ENCODE measurements around the gene SUPT3H. TPM values are rescaled to one million over a fixed set of nuclear protein-coding genes. Genes with fewer than 3 reads are reported as not detected.

Gene SUPT3H
- polyA plus RNA-seq, 1 donor = 12.0 TPM

GRCh38 chr6:44854712-44855443 is 522.9 kb downstream of the SUPT3H start:
- peak overlapping the region; percentile 9 for H3K27ac ChIP-seq (ENCODE audit: low read length)
- peak; percentile 31 to 63 for DNase-seq
- no peaks in the 10 kb centered on the region for H3K36me3 ChIP-seq (ENCODE audit: control insufficient read depth, insufficient read depth, low read length)
- no peak overlapping the region for H3K4me3 ChIP-seq (ENCODE audit: low read length)
- WGBS (ENCODE audit: insufficient coverage, low lambda C conversion rate) = no CpG with 5 or more reads among the region's 2 CpGs
- H3K4me1 ChIP-seq (ENCODE audit: control insufficient read depth, insufficient read depth, low read length) = peaks cover 24% of the 10 kb centered on the region
- no peaks in the 10 kb centered on the region for H3K27me3 ChIP-seq (ENCODE audit: control insufficient read depth, insufficient read depth, low read length)
- H3K9me3 ChIP-seq (ENCODE audit: control insufficient read depth, low read depth, low read length) = no peaks in the 10 kb centered on the region

- H3K4me3 ChIP-seq (ENCODE audit: low read length) = no peak overlapping the region
- H3K4me1 ChIP-seq (ENCODE audit: control insufficient read depth, insufficient read depth, low read length) = peaks cover 26% of the 10 kb centered on the region
- H3K27ac ChIP-seq (ENCODE audit: low read length) = no peak overlapping the region
- H3K27me3 ChIP-seq (ENCODE audit: control insufficient read depth, insufficient read depth, low read length) = no peaks in the 10 kb centered on the region
- no peaks in the 10 kb centered on the region for H3K36me3 ChIP-seq (ENCODE audit: control insufficient read depth, insufficient read depth, low read length)
- no peak for DNase-seq
- no CpG with 5 or more reads among the region's 1 CpG for WGBS (ENCODE audit: insufficient coverage, low lambda C conversion rate)
- H3K9me3 ChIP-seq (ENCODE audit: control insufficient read depth, low read depth, low read length) = no peaks in the 10 kb centered on the region
These were observed 526.6 kb downstream of the SUPT3H start for GRCh38 chr6:44851176-44851575.

GRCh38 chr6:44850312-44850711 is 527.4 kb downstream of the SUPT3H start:
- Histone ChIP-seq H3K9me3 (ENCODE audit: control insufficient read depth, low read depth, low read length) (no peaks in the 10 kb centered on the region), H3K4me1 (ENCODE audit: control insufficient read depth, insufficient read depth, low read length) (peaks cover 21% of the 10 kb centered on the region), H3K27ac (ENCODE audit: low read length) (no peak overlapping the region), H3K27me3 (ENCODE audit: control insufficient read depth, insufficient read depth, low read length) (no peaks in the 10 kb centered on the region), H3K4me3 (ENCODE audit: low read length) (no peak overlapping the region), H3K36me3 (ENCODE audit: control insufficient read depth, insufficient read depth, low read length) (no peaks in the 10 kb centered on the region)
- DNase-seq = no peak

GRCh38 chr6:44849806-44850205 is 527.9 kb downstream of the SUPT3H start:
- Histone ChIP-seq H3K27ac (ENCODE audit: low read length) (no peak overlapping the region), H3K4me1 (ENCODE audit: control insufficient read depth, insufficient read depth, low read length) (peaks cover 19% of the 10 kb centered on the region), H3K9me3 (ENCODE audit: control insufficient read depth, low read depth, low read length) (no peaks in the 10 kb centered on the region), H3K36me3 (ENCODE audit: control insufficient read depth, insufficient read depth, low read length) (no peaks in the 10 kb centered on the region), H3K27me3 (ENCODE audit: control insufficient read depth, insufficient read depth, low read length) (no peaks in the 10 kb centered on the region), H3K4me3 (ENCODE audit: low read length) (no peak overlapping the region)
- DNase-seq = no peak
- WGBS (ENCODE audit: insufficient coverage, low lambda C conversion rate) = no CpG with 5 or more reads among the region's 1 CpG

- H3K27ac ChIP-seq (ENCODE audit: low read length) = no peak overlapping the region
- peaks cover 6% of the 10 kb centered on the region for H3K4me1 ChIP-seq (ENCODE audit: control insufficient read depth, insufficient read depth, low read length)
- H3K4me3 ChIP-seq (ENCODE audit: low read length) = no peak overlapping the region
- no peak for DNase-seq
- WGBS (ENCODE audit: insufficient coverage, low lambda C conversion rate) = no CpG with 5 or more reads among the region's 3 CpGs
- no peaks in the 10 kb centered on the region for H3K9me3 ChIP-seq (ENCODE audit: control insufficient read depth, low read depth, low read length)
- no peaks in the 10 kb centered on the region for H3K27me3 ChIP-seq (ENCODE audit: control insufficient read depth, insufficient read depth, low read length)
- no peaks in the 10 kb centered on the region for H3K36me3 ChIP-seq (ENCODE audit: control insufficient read depth, insufficient read depth, low read length)
These were observed 534.0 kb downstream of the SUPT3H start for GRCh38 chr6:44843734-44844133.

- peaks cover 6% of the 10 kb centered on the region for H3K4me1 ChIP-seq (ENCODE audit: control insufficient read depth, insufficient read depth, low read length)
- H3K27me3 ChIP-seq (ENCODE audit: control insufficient read depth, insufficient read depth, low read length) = no peaks in the 10 kb centered on the region
- H3K36me3 ChIP-seq (ENCODE audit: control insufficient read depth, insufficient read depth, low read length) = no peaks in the 10 kb centered on the region
- no peaks in the 10 kb centered on the region for H3K9me3 ChIP-seq (ENCODE audit: control insufficient read depth, low read depth, low read length)
- no peak overlapping the region for H3K27ac ChIP-seq (ENCODE audit: low read length)
- no peak for DNase-seq
- no peak overlapping the region for H3K4me3 ChIP-seq (ENCODE audit: low read length)
- WGBS (ENCODE audit: insufficient coverage, low lambda C conversion rate) = 100% methylated on average over 1 of the region's 3 CpGs
These were observed 535.1 kb downstream of the SUPT3H start for GRCh38 chr6:44842616-44843015.

- peaks cover 6% of the 10 kb centered on the region for H3K4me1 ChIP-seq (ENCODE audit: control insufficient read depth, insufficient read depth, low read length)
- H3K4me3 ChIP-seq (ENCODE audit: low read length) = no peak overlapping the region
- H3K27me3 ChIP-seq (ENCODE audit: control insufficient read depth, insufficient read depth, low read length) = no peaks in the 10 kb centered on the region
- DNase-seq = no peak
- WGBS (ENCODE audit: insufficient coverage, low lambda C conversion rate) = 100% methylated on average over 1 of the region's 1 CpG
- no peak overlapping the region for H3K27ac ChIP-seq (ENCODE audit: low read length)
- no peaks in the 10 kb centered on the region for H3K36me3 ChIP-seq (ENCODE audit: control insufficient read depth, insufficient read depth, low read length)
- no peaks in the 10 kb centered on the region for H3K9me3 ChIP-seq (ENCODE audit: control insufficient read depth, low read depth, low read length)
These were observed 535.9 kb downstream of the SUPT3H start for GRCh38 chr6:44841829-44842228.

GRCh38 chr6:44837741-44838140 is 540.0 kb downstream of the SUPT3H start:
- Histone ChIP-seq H3K36me3 (ENCODE audit: control insufficient read depth, insufficient read depth, low read length) (no peaks in the 10 kb centered on the region), H3K4me3 (ENCODE audit: low read length) (no peak overlapping the region), H3K27me3 (ENCODE audit: control insufficient read depth, insufficient read depth, low read length) (no peaks in the 10 kb centered on the region), H3K27ac (ENCODE audit: low read length) (no peak overlapping the region), H3K4me1 (ENCODE audit: control insufficient read depth, insufficient read depth, low read length) (no peaks in the 10 kb centered on the region), H3K9me3 (ENCODE audit: control insufficient read depth, low read depth, low read length) (no peaks in the 10 kb centered on the region)
- DNase-seq = no peak
- WGBS (ENCODE audit: insufficient coverage, low lambda C conversion rate) = no CpG with 5 or more reads among the region's 1 CpG

GRCh38 chr6:44837255-44837654 is 540.5 kb downstream of the SUPT3H start:
- no peak for DNase-seq
- H3K27me3 ChIP-seq (ENCODE audit: control insufficient read depth, insufficient read depth, low read length) = no peaks in the 10 kb centered on the region

GRCh38 chr6:44833248-44833647 is 544.5 kb downstream of the SUPT3H start:
- Histone ChIP-seq H3K27ac (ENCODE audit: low read length) (no peak overlapping the region), H3K27me3 (ENCODE audit: control insufficient read depth, insufficient read depth, low read length) (no peaks in the 10 kb centered on the region), H3K4me3 (ENCODE audit: low read length) (no peak overlapping the region), H3K9me3 (ENCODE audit: control insufficient read depth, low read depth, low read length) (no peaks in the 10 kb centered on the region), H3K36me3 (ENCODE audit: control insufficient read depth, insufficient read depth, low read length) (no peaks in the 10 kb centered on the region), H3K4me1 (ENCODE audit: control insufficient read depth, insufficient read depth, low read length) (no peaks in the 10 kb centered on the region)
- no CpG with 5 or more reads among the region's 1 CpG for WGBS (ENCODE audit: insufficient coverage, low lambda C conversion rate)
- no peak for DNase-seq

More at GRCh38 chr6:44837255-44837654, 540.5 kb downstream of the SUPT3H start:
- Histone ChIP-seq H3K9me3 (ENCODE audit: control insufficient read depth, low read depth, low read length) (no peaks in the 10 kb centered on the region), H3K4me3 (ENCODE audit: low read length) (no peak overlapping the region), H3K4me1 (ENCODE audit: control insufficient read depth, insufficient read depth, low read length) (no peaks in the 10 kb centered on the region), H3K36me3 (ENCODE audit: control insufficient read depth, insufficient read depth, low read length) (no peaks in the 10 kb centered on the region), H3K27ac (ENCODE audit: low read length) (no peak overlapping the region)

GRCh38 chr6:44831002-44831610 is 546.6 kb downstream of the SUPT3H start:
- Histone ChIP-seq H3K27me3 (ENCODE audit: control insufficient read depth, insufficient read depth, low read length) (no peaks in the 10 kb centered on the region), H3K4me1 (ENCODE audit: control insufficient read depth, insufficient read depth, low read length) (no peaks in the 10 kb centered on the region), H3K36me3 (ENCODE audit: control insufficient read depth, insufficient read depth, low read length) (no peaks in the 10 kb centered on the region), H3K9me3 (ENCODE audit: control insufficient read depth, low read depth, low read length) (no peaks in the 10 kb centered on the region), H3K27ac (ENCODE audit: low read length) (no peak overlapping the region), H3K4me3 (ENCODE audit: low read length) (no peak overlapping the region)
- no peak for DNase-seq
- WGBS (ENCODE audit: insufficient coverage, low lambda C conversion rate) = no CpG with 5 or more reads among the region's 3 CpGs

All from large intestine (tissue), 3 donors.